C4-2B (cell line): ENCODE results near the gene CPLX3.

Experiments used
- H3K27ac ChIP-seq: fragments of 450-650 bp; 2 replicates; pipeline ENCODE4 v1.5.1; 2017
- ZFX ChIP-seq: fragments of 450-650 bp; IDR thresholded peaks from 2 replicates; pipeline ENCODE4 v1.6.1; 2017
- TF ChIP-seq, protein P1 (sequence below): fragments of 450-650 bp; conservative IDR thresholded peaks from 2 replicates; pipeline ENCODE4 v1.5.1; 2017; ENCODE audit warnings: mild to moderate bottlenecking

The CPLX3 gene

DNA sequence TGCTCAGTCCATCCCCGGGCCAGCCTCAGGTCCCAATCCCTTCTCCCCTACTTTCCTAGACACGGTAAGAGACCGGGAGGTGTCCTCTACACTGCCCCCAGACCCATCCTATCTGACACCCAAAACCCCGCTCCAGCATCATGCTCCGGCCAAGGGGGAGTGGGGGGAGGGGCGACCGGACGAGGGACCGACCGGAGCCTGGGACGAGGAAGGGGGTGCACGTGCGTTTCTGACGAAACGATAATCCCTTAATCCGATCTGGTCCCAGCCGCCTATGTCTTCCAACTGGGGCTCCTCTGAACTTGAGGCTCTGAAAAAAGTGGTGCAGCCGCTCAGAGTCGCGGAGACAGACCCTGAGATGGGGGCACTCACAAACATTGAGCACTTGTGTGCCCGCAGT, 494 bp downstream of the CPLX3 start:
- TF ChIP-seq, protein P1, sequence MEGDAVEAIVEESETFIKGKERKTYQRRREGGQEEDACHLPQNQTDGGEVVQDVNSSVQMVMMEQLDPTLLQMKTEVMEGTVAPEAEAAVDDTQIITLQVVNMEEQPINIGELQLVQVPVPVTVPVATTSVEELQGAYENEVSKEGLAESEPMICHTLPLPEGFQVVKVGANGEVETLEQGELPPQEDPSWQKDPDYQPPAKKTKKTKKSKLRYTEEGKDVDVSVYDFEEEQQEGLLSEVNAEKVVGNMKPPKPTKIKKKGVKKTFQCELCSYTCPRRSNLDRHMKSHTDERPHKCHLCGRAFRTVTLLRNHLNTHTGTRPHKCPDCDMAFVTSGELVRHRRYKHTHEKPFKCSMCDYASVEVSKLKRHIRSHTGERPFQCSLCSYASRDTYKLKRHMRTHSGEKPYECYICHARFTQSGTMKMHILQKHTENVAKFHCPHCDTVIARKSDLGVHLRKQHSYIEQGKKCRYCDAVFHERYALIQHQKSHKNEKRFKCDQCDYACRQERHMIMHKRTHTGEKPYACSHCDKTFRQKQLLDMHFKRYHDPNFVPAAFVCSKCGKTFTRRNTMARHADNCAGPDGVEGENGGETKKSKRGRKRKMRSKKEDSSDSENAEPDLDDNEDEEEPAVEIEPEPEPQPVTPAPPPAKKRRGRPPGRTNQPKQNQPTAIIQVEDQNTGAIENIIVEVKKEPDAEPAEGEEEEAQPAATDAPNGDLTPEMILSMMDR: no peak
- no peak for TF ChIP-seq ZFX
- no peak overlapping the region for H3K27ac ChIP-seq

DNA sequence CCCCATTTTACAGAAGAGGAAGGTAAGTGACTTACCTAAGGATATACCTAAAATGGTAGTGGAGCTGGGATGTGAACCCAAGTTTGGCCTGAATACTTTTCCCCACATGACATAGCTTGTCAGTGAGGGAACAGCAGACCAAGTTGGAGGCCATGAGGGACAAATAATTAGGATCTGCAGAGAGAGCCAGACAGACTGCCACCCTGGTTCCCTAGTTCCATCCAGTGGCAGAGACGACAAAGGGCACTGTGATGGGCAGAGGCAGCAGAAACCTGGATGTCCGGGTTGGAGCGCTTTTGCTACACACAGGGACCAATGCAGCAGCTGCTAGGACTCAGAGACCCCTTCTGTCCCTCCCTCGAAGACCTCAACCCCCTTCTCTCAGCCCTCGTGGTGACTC, 1.2 kb downstream of the CPLX3 start:
- no peak overlapping the region for H3K27ac ChIP-seq
- no peak for TF ChIP-seq ZFX
- TF ChIP-seq, protein P1: no peak

DNA sequence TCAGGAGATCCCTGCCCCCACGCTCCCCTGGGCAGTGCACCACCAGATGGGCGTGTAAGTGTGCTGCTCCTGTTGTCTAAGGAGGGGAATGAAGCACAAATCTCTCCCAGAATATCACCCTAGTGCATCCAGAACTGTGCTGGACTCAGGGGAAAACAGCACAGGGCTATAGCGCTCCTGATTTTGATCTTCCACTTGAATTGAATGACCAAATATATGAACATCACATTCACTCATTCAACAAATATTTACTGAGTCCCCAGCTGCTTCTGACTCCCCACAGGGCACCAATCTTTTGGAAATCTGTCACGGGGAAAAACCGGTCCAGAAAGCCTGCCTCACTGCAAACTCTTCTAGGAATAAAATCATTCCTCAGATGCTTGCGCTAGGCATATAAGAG, 2.4 kb downstream of the CPLX3 start:
- no peak overlapping the region for H3K27ac ChIP-seq
- no peak for TF ChIP-seq ZFX
- TF ChIP-seq, protein P1: no peak

DNA sequence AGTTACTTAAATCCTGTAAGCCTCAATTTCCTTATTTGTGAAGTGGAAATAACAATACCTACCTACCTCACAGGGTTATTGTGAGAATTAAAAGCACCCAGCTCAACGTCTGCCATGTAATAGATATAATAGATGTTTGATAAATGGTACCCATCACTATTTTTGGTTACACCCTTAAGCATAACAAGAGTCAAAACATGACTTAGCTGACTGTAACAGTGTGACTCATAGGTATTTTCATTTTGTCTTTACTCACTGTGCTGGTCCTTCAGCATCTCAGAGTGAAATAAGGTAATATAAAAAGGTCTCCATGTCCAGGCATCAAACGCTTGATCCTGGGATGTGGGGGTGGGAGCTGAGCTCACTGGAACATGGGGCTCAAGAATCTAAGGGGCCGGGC, 3.1 kb downstream of the CPLX3 start:
- no peak for TF ChIP-seq ZFX
- TF ChIP-seq, protein P1: no peak
- no peak overlapping the region for H3K27ac ChIP-seq

DNA sequence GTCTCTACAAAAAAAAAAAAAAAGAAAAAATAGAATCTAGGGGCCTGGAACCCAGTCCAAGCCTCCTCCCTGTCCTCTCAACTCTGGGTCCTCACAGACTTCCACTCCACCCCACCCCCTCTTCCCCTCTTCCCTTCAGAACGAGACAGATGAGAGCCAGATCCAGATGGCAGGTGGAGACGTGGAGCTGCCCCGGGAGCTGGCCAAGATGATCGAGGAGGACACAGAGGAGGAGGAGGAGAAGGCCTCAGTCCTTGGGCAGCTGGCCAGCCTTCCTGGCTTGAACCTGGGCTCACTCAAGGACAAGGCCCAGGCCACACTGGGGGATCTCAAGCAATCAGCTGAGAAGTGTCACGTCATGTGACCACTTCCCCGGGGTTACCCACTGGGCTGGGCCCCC, 3.6 kb downstream of the CPLX3 start:
- no peak for TF ChIP-seq ZFX
- TF ChIP-seq, protein P1: no peak
- no peak overlapping the region for H3K27ac ChIP-seq

DNA sequence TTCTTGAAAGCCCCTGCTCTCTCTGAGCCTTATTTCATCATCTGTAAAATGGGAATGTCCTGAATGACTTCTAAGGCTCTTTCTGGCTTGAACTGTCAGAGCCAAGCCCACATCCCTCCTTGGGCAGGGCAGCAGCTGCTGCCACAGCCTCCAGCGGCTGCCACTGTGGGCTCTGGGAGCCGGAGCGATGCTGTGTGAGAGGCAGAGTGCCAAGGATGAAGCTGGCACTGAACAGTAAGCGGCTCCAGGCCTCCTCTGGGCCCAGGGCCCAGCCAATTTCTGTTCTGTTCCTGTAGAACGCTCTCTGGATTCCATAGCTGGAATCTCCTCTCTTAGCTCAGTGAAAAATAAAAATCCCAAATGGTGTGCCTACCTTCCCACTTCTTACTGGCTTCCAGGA, 4.4 kb downstream of the CPLX3 start:
- TF ChIP-seq, protein P1: no peak
- no peak for TF ChIP-seq ZFX

DNA sequence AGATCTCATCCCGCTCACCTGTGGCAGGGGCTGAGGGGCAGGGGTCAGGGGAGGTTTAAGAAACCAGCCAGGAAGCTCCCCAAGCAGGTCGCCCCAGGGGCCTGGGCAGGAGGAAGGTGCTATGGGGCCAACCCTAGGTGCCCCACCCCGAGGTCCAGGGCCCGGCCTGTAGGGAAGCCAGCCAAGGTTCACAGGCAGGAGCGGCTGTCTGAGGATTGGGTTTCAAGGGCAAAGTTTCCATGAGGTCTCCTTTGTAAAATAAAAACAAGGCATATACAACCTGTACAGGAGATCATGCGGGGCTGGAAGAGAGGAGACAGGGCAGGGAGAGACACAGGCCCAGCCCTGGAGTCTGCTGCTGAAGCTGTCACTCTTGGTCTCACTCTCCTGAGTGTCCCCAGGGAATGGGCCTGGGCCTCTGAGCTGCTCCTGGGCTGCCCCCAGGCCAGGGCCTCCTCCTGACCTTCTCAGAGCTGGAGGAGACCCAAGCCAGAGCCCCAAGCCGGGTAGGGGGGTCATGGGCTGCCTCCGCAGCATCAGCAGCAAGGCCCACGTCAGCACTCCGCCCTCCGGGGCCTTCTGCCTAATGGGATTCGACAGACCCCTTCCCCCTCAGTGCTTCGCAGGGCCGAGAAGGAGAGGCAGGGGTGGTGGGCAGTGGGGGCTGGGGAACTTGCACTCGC, 5.5 kb downstream of the CPLX3 start:
- no peak overlapping the region for H3K27ac ChIP-seq
- TF ChIP-seq ZFX: no peak
- TF ChIP-seq, protein P1: no peak

More for the DNA sequence above, 4.4 kb downstream of the CPLX3 start:
- no peak overlapping the region for H3K27ac ChIP-seq
